KMS-11 (cell line): Measurements from ENCODE around the gene SMARCC1.

ENCODE experiments used
- H2AFZ ChIP-seq: fragments of 200-600 bp; sonication (generic); 2 replicates; pipeline ENCODE4 v1.6.1; 2016; ENCODE audit warnings: antibody characterized with exemption, mixed run types, low read depth
- H3K27ac ChIP-seq: fragments of 200-600 bp; sonication (generic); 2 replicates; pipeline ENCODE4 v1.6.1; 2016; ENCODE audit warnings: mild to moderate bottlenecking, mixed run types
- H3K27me3 ChIP-seq: fragments of 200-600 bp; sonication (generic); 2 replicates; pipeline ENCODE4 v1.6.1; 2017; ENCODE audit warnings: mild to moderate bottlenecking, low read depth, mixed run types, moderate library complexity; ENCODE audit not compliant: insufficient read depth
- H3K36me3 ChIP-seq: fragments of 200-600 bp; sonication (generic); 2 replicates; pipeline ENCODE4 v1.6.1; 2017; ENCODE audit warnings: mild to moderate bottlenecking, mixed run types; ENCODE audit not compliant: insufficient read depth
- H3K4me1 ChIP-seq: fragments of 200-600 bp; sonication (generic); 2 replicates; pipeline ENCODE4 v1.6.1; 2016; ENCODE audit warnings: mild to moderate bottlenecking, low read depth, mixed run types; ENCODE audit not compliant: poor library complexity, severe bottlenecking
- H3K4me2 ChIP-seq: fragments of 200-600 bp; sonication (generic); 2 replicates; pipeline ENCODE4 v1.7.0; 2016; ENCODE audit warnings: mild to moderate bottlenecking, mixed run types
- H3K4me3 ChIP-seq: fragments of 200-600 bp; sonication (generic); IDR thresholded peaks from 2 replicates; pipeline ENCODE4 v1.6.1; 2017; ENCODE audit warnings: low read depth, low read length, mixed read lengths; ENCODE audit not compliant: insufficient read depth
- H3K79me2 ChIP-seq: fragments of 200-600 bp; sonication (generic); 2 replicates; pipeline ENCODE4 v1.6.1; 2016; ENCODE audit warnings: low read depth, mixed run types; ENCODE audit not compliant: insufficient read depth
- H3K9ac ChIP-seq: fragments of 200-600 bp; sonication (generic); 2 replicates; pipeline ENCODE4 v1.6.1; 2016; ENCODE audit warnings: mild to moderate bottlenecking, mixed run types
- H4K20me1 ChIP-seq: fragments of 200-600 bp; sonication (generic); 2 replicates; pipeline ENCODE4 v1.6.1; 2016; ENCODE audit warnings: mild to moderate bottlenecking, mixed run types; ENCODE audit not compliant: insufficient read depth
- CTCF ChIP-seq: fragments of 200-600 bp; sonication (generic); conservative IDR thresholded peaks from 2 replicates; pipeline ENCODE4 v1.6.1; 2017; ENCODE audit warnings: low read depth, mild to moderate bottlenecking, antibody characterized with exemption, low read length, moderate library complexity, mixed read lengths

SMARCC1 gene

GRCh38 chr3:47567149-47567548 lies 214.5 kb downstream of the SMARCC1 start:
- Histone ChIP-seq H3K9ac (no peak overlapping the region), H3K27ac (no peak overlapping the region), H3K27me3 (no peaks in the 10 kb centered on the region), H4K20me1 (no peaks in the 10 kb centered on the region), H3K79me2 (no peaks in the 10 kb centered on the region), H3K4me1 (no peaks in the 10 kb centered on the region), H3K4me2 (no peak overlapping the region), H2AFZ (no peak overlapping the region), H3K36me3 (no peaks in the 10 kb centered on the region), H3K4me3 (no peak overlapping the region)
- no peak for TF ChIP-seq CTCF

- Histone ChIP-seq H3K9ac (no peak overlapping the region), H3K27me3 (no peaks in the 10 kb centered on the region), H2AFZ (no peak overlapping the region)
Observed at GRCh38 chr3:47566667-47567066, 215.0 kb downstream of the SMARCC1 start.

GRCh38 chr3:47565734-47566550 lies 215.8 kb downstream of the SMARCC1 start:
- H3K36me3 ChIP-seq: no peaks in the 10 kb centered on the region
- H3K27ac ChIP-seq: no peak overlapping the region
- no peaks in the 10 kb centered on the region for H3K4me1 ChIP-seq
- no peak overlapping the region for H3K4me2 ChIP-seq
- TF ChIP-seq CTCF: no peak
- H4K20me1 ChIP-seq: no peaks in the 10 kb centered on the region
- H3K9ac ChIP-seq: no peak overlapping the region
- H2AFZ ChIP-seq: no peak overlapping the region
- H3K79me2 ChIP-seq: no peaks in the 10 kb centered on the region
- no peak overlapping the region for H3K4me3 ChIP-seq
- no peaks in the 10 kb centered on the region for H3K27me3 ChIP-seq

More at GRCh38 chr3:47566667-47567066, 215.0 kb downstream of the SMARCC1 start:
- H3K4me1 ChIP-seq: no peaks in the 10 kb centered on the region
- TF ChIP-seq CTCF: no peak
- no peaks in the 10 kb centered on the region for H3K36me3 ChIP-seq
- no peaks in the 10 kb centered on the region for H3K79me2 ChIP-seq
- H3K4me3 ChIP-seq: no peak overlapping the region
- H4K20me1 ChIP-seq: no peaks in the 10 kb centered on the region
- no peak overlapping the region for H3K27ac ChIP-seq
- no peak overlapping the region for H3K4me2 ChIP-seq

GRCh38 chr3:47556351-47556750 lies 225.3 kb downstream of the SMARCC1 start:
- no peak overlapping the region for H3K4me2 ChIP-seq
- no peak overlapping the region for H2AFZ ChIP-seq
- H3K27ac ChIP-seq: no peak overlapping the region
- TF ChIP-seq CTCF: no peak
- H3K79me2 ChIP-seq: no peaks in the 10 kb centered on the region
- H3K4me1 ChIP-seq: no peaks in the 10 kb centered on the region
- H3K36me3 ChIP-seq: no peaks in the 10 kb centered on the region
- H4K20me1 ChIP-seq: no peaks in the 10 kb centered on the region
- no peak overlapping the region for H3K9ac ChIP-seq
- H3K27me3 ChIP-seq: no peaks in the 10 kb centered on the region
- H3K4me3 ChIP-seq: no peak overlapping the region
